Type B pancreatic cell (in vitro differentiated cells): ENCODE measurements around the gene TOR1AIP1. TPM values are rescaled to one million over a fixed set of nuclear protein-coding genes. Genes with fewer than 3 reads are reported as not detected.

ENCODE experiments used
- DNase-seq: peaks from one replicate; pipeline ENCODE4 v3.0.0; 2021; ENCODE audit warnings: mixed read lengths; ENCODE audit not compliant: unreplicated experiment; ENCODE audit errors: extremely low spot score
- H3K27ac Mint-ChIP-seq: 2 replicates; pipeline ENCODE4 v1.8.0; 2021; ENCODE audit warnings: mild to moderate bottlenecking, mixed read lengths
- H3K27me3 Mint-ChIP-seq: 2 replicates; pipeline ENCODE4 v1.8.0; 2021; ENCODE audit warnings: mixed read lengths
- H3K36me3 Mint-ChIP-seq: 2 replicates; pipeline ENCODE4 v1.8.0; 2021; ENCODE audit warnings: mixed read lengths
- H3K4me1 Mint-ChIP-seq: one replicate; pipeline ENCODE4 v1.8.0; 2021; ENCODE audit warnings: mixed read lengths; ENCODE audit not compliant: unreplicated experiment
- H3K4me3 Mint-ChIP-seq: 2 replicates; pipeline ENCODE4 v1.8.0; 2021; ENCODE audit warnings: mild to moderate bottlenecking, mixed read lengths
- H3K9me3 Mint-ChIP-seq: 2 replicates; pipeline ENCODE4 v1.8.0; 2021; ENCODE audit warnings: mixed read lengths
- total RNA-seq: library from RNA; stranded (reverse); gene quantifications from 2 replicates; pipeline ENCODE4 v1.2.1, GENCODE V29; 2021; ENCODE audit warnings: low replicate concordance
- TF ChIP-seq, protein P1 (sequence below): fragments of 200-600 bp; sonication (generic); conservative IDR thresholded peaks from 2 replicates; pipeline ENCODE4 v1.5.0; 2021; ENCODE audit warnings: antibody characterized with exemption, mild to moderate bottlenecking

The TOR1AIP1 gene
- total RNA-seq, 1 donor from 2014 or later, result 22.7 TPM

DNA sequence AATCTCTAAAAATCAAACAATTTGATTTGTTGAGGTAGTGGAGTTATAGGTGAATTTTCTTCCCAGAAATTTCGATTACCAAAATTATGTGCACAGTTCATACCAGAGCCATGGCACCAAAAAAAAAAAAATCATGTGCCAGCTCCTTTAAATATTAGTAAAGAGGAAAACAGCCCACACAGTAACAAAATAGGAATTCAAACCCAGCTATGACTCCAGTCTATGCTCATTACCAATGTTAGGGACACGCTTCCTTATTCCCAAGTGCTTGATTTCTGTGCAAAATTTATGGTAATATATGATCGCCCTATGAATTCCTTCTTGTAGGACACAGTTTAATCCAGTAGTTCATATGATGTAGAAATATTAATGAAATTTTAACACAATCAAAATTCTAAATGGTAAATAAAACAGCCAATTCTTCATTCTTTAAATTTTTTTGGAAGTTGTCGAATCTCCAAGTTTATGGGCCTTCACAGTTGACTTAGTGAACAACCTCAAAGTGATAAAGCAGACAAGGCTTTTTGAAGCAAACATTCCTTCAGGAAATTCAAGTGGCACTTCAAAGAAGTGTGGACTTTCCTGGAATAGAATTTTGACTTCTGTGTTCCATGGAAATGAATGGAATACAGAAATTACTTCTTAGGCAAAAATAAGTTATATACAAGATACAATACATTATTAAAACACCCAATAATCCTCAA, 6.3 kb upstream of the TOR1AIP1 start:
- Mint-ChIP-seq H3K4me3 (peak overlapping the region; percentile 99), H3K27me3 (no peaks in the 10 kb centered on the region), H3K27ac (peak overlapping the region; percentile 96), H3K4me1 (peaks cover 41% of the 10 kb centered on the region), H3K36me3 (peaks cover 34% of the 10 kb centered on the region), H3K9me3 (no peaks in the 10 kb centered on the region)
- DNase-seq, result no peak
- TF ChIP-seq, protein P1, sequence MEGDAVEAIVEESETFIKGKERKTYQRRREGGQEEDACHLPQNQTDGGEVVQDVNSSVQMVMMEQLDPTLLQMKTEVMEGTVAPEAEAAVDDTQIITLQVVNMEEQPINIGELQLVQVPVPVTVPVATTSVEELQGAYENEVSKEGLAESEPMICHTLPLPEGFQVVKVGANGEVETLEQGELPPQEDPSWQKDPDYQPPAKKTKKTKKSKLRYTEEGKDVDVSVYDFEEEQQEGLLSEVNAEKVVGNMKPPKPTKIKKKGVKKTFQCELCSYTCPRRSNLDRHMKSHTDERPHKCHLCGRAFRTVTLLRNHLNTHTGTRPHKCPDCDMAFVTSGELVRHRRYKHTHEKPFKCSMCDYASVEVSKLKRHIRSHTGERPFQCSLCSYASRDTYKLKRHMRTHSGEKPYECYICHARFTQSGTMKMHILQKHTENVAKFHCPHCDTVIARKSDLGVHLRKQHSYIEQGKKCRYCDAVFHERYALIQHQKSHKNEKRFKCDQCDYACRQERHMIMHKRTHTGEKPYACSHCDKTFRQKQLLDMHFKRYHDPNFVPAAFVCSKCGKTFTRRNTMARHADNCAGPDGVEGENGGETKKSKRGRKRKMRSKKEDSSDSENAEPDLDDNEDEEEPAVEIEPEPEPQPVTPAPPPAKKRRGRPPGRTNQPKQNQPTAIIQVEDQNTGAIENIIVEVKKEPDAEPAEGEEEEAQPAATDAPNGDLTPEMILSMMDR, result no peak

DNA sequence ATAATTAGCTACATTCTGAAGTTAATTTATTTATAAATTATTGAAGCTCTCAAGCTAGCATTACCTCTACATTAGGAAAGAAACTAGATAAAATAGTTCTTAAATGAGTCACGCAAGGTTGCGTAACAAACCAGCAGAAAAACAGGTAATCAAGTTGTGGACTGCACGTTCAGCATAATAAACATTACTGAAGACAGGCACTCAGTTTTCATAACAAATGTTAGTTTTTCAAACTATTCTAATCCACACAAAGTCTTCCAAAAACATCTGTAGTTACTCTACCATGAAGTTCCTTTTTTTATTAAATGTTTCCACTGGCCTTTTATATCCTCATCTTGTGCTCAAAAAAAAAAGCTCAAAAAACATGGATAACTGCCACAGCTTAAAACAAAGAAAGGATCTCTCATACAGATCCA, 5.8 kb upstream of the TOR1AIP1 start:
- Mint-ChIP-seq H3K9me3 (no peaks in the 10 kb centered on the region), H3K27ac (peak overlapping the region; percentile 96), H3K4me3 (peak overlapping the region; percentile 99), H3K4me1 (peaks cover 41% of the 10 kb centered on the region), H3K27me3 (no peaks in the 10 kb centered on the region), H3K36me3 (peaks cover 33% of the 10 kb centered on the region)
- no peak for DNase-seq
- TF ChIP-seq, protein P1, result no peak

DNA sequence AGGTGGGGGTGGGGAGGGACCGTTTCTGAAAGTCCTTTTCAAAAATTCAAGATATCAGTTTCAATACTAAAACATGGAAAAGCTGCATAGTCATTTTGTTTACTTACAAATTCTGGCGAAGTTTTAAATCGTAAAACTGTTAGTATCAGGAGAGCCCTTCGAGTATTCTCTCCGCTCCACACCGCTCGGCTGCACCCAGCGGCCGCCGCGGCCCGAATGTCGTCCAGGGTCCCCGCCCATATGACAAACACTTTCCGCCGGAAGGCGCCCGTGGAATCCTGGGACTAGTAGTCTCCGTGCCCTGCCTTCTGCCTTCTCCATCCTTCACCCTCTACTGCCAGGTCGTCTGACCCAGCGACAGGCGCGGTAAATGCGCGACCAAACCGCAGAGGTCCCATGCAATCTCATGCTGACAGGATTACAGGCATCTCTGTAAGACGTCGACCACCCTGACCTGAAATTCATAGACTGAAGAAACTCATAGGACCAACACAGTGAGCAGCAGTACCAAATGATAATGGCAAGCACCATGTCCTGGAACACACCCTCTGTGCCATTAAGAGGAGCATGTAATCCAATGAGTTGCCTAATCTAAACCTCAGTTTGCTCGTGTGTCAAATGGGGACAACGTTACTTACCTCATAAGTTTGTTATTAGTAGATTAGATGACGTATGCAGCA, 4.4 kb upstream of the TOR1AIP1 start, which contains the start of gene TOR1AIP2:
Gene TOR1AIP2, minus strand, starts transcription at position 218 of the 680 bp plus-strand sequence. CDS start 25,138 bp downstream, outside the sequence.
- no peaks in the 10 kb centered on the region for H3K27me3 Mint-ChIP-seq
- peaks cover 24% of the 10 kb centered on the region for H3K36me3 Mint-ChIP-seq
- no peaks in the 10 kb centered on the region for H3K9me3 Mint-ChIP-seq
- peak within 1 kb of the TSS; percentile 96 for H3K27ac Mint-ChIP-seq
- peaks cover 38% of the 10 kb centered on the region for H3K4me1 Mint-ChIP-seq
- H3K4me3 Mint-ChIP-seq, result peak within 1 kb of the TSS; percentile 99
- TF ChIP-seq, protein P1, result no peak
- peak; percentile 85 for DNase-seq

DNA sequence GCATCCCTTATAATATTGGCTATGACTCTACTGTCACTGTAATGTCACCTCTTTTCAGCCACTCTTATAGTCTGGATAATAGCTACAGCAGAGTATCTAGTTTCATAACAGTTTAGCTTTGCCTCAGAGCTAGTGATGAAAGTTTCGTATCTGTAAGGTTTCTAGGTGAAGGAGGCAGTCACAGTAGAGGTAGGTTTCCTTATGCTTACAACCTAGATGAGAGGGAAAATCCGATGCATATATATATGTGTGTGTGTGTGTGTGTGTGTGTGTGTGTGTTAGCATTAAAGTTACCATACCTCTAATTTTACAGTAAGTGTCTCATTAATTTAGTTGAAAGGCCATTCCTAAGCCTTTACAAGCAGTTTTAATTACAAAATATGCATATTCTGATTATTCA, 2.3 kb upstream of the TOR1AIP1 start:
- Mint-ChIP-seq H3K9me3 (no peaks in the 10 kb centered on the region), H3K4me1 (peaks cover 43% of the 10 kb centered on the region), H3K27me3 (no peaks in the 10 kb centered on the region), H3K36me3 (peaks cover 13% of the 10 kb centered on the region), H3K27ac (peak overlapping the region; percentile 55), H3K4me3 (peak overlapping the region; percentile 20)
- TF ChIP-seq, protein P1, result no peak
- no peak for DNase-seq

DNA sequence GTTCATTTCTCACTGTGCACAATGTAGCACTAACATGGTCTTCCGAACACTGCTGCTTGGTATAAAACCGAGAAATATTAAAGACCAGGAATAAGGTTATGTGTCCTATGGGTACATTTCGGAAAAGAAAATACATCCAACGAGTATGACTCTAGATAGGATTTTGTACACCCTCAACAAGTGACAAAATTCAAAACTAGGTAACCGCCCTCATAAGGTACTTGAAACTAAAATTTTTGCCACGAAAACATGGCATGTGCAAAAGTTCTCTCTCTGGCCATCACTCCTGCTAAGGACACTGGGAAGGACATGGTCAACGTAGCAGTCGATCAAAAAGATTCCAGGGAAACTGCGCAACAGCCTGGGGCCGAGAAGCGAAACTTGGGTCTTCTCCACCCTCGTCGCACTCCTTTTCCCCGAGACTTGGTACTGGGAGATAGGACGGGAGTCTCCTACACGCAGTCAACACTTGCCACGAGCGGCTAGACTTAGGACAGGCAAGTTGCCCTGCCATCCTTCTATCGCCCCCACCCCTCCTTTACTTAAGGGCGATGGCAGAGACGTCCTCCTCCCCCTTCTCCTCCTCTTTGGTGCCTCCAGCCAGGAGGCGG, 338 bp upstream of the TOR1AIP1 start:
- peaks cover 3% of the 10 kb centered on the region for H3K36me3 Mint-ChIP-seq
- peak overlapping the region; percentile 100 for H3K27ac Mint-ChIP-seq
- peaks cover 31% of the 10 kb centered on the region for H3K4me1 Mint-ChIP-seq
- H3K4me3 Mint-ChIP-seq, result peak overlapping the region; percentile 98
- TF ChIP-seq, protein P1, result no peak
- no peaks in the 10 kb centered on the region for H3K27me3 Mint-ChIP-seq
- no peaks in the 10 kb centered on the region for H3K9me3 Mint-ChIP-seq
- no peak for DNase-seq
